GM12873 (cell line): ENCODE results near the gene C19orf85.

Source experiments
- TF ChIP-seq, protein P1 (sequence below): IDR thresholded peaks from 2 replicates; pipeline ENCODE4 v1.5.1; 2012; ENCODE audit warnings: low read depth, mild to moderate bottlenecking, moderate library complexity, low read length, control low read depth; ENCODE audit not compliant: insufficient read depth; ENCODE audit errors: missing control alignments

Gene C19orf85

DNA sequence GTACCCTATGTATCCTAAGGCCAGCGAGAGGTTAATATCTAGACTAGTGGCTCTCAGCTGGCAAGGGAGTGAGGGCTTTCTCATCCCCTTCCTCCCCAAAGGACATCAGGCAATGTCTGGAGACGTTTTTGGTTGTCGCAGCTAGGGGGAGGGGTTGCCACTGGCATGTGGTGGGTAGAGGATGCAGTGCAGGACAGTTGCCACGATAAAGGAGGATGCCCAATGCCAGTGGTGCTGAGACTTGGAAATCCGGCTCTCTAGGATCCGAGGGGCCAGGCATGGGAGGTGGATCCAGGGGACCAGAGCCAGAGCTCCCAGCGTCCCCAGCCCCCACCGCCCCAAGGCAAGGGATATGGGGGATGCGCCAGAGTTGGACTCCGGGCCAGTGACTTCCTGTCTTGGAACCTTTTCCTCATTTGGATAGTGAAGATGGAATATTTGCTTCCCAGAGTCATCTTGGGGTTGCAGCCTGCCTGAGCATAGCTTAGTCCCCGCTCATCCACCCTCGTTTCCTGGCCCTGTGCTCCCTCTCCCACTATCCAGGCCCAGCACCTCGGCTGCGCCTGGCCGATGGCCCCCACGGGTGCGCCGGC, 28.6 kb upstream of the C19orf85 start:
- TF ChIP-seq, protein P1, sequence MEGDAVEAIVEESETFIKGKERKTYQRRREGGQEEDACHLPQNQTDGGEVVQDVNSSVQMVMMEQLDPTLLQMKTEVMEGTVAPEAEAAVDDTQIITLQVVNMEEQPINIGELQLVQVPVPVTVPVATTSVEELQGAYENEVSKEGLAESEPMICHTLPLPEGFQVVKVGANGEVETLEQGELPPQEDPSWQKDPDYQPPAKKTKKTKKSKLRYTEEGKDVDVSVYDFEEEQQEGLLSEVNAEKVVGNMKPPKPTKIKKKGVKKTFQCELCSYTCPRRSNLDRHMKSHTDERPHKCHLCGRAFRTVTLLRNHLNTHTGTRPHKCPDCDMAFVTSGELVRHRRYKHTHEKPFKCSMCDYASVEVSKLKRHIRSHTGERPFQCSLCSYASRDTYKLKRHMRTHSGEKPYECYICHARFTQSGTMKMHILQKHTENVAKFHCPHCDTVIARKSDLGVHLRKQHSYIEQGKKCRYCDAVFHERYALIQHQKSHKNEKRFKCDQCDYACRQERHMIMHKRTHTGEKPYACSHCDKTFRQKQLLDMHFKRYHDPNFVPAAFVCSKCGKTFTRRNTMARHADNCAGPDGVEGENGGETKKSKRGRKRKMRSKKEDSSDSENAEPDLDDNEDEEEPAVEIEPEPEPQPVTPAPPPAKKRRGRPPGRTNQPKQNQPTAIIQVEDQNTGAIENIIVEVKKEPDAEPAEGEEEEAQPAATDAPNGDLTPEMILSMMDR, result no peak

DNA sequence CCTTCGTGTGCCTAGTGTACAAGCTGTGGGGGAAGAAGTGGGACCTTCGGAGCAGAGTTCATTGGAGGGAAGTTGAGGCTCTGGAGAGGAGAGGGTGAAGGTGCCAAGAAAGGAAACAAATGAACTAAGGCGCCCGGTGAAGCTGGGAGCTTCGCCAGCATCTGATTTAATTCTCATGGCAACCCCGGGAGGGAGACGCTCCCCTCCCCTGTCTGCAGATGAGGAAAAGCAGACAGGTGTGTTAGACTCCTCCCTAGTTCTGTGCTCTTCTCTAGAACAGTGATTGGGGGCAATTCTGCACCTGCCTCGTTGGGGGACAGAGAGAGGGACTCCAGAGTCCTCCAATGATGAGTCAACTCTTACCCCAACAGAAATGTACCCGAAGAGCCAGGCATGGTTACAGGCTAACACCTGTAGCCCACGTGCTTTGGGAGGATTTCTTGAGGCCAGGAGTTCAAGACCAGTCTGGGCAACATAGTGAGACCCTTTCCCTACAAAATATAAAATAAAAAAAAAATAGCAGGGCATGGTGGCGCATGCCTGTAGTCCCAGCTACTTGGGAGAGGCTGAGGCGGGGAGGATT, 27.9 kb upstream of the C19orf85 start:
- TF ChIP-seq, protein P1, result no peak

DNA sequence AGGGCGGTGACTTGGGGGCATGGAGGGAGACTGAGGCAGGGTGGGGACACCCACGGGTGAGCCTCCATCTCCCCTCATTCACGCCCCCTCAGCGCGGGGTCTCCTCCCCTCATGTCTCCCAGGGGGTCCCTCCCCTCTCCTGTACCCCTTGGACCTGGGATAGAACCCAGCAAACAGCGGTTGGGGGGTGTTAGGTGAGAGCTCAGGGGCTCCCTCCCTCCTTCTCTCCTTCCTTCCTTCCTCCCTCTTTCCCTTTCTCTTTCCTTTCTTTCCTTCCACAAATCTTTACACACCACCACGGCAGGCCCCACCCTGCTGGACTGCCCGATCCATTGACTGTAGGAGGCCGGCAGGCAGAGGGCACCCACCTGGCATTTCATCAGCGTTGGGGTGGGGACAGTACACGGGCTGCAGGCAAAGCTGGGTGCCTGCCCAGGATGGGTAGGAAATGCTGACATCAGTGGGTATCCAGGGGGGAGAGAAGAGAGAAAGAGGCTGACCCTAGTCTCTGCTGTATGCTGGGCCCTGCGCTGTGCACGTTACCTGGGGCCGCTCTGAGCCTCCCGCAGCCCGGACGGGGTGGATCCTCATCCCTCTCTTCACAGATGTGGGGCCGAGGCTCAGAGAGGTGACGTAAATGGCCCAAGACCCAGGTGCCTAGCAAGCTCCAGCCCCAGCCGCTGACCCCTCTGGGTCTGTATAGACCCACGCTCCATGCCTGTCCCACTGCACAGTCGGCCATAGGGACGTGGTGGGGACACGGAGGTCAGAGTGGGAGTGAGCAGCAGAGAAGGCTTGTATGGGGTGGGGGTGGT, 27.2 kb upstream of the C19orf85 start:
- TF ChIP-seq, protein P1, result no peak

DNA sequence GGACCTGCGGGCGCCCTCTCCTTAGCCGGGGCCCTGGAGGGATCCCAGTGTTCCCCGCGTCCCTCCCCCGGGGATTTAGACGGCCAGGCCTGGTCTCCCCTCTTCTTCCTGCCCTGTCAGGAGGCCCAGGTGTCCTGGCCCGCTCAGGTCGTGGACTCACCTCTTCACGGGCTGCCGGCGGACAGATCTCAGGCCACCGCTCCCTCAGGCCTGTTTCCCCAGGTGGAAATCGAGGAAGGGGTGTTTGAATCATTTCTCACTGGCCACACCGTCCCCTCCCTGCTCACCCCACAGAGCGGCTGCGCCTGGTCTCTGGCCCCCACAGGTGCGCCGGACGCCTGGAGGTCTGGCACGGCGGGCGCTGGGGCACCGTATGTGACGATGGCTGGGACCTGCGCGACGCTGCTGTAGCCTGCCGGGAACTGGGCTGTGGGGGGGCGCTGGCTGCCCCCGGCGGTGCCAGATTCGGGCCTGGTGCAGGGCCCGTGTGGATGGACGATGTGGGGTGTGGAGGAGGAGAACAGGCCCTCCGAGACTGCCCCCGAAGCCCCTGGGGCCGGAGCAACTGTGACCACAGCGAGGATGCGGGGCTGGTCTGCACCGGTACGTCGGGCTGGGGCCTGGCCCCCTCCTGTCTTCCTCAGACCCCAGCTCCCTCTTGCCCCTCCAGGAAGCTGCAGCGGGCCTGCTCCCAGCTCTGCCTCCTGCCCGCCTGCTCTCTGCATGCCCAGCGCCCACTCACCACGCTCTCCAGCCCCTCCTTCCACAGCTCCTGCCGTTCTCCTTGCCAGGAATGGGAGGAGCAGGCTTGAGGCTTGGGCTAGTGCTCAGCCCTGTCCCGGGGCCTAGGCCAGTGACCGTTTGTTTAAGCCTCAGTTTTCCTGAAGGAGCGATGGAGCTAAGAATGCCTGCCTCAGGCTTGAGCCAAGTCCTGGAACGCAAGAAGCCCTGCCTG, 26.2 kb upstream of the C19orf85 start:
- TF ChIP-seq, protein P1, result no peak

DNA sequence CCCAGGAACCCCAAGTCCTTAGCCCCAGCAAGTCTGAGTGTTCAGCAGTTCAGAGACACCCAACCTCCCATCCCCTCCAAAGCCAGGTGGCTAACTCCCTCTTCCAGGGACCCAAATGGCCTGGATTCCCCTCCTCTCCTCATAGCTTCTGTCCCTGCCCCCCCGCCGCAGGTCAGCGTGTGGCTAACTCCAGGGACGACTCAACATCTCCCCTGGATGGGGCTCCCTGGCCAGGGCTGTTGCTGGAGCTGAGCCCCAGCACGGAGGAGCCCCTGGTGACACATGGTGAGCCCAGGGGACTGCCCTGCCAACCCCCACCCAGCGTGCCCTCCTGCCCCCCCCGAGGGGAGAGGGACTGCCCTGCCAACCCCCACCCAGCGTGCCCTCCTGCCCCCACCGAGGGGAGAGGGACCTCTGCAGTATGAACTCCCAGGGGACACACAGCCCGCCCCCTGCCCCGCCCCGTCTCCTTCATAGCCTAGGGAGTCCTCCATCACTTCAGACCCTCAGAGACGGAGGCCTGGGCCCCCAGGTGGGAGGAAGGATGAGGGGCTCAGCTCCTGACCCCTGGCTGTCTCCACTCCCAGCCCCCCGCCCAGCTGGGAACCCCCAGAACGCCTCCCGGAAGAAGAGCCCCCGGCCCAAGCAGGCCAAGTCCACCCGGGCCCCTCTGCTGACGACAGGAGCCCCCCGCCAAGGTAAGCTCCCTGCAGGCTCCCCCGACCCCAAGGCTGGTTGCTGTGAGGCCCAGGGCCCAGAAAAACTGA, 25.3 kb upstream of the C19orf85 start:
- TF ChIP-seq, protein P1, result no peak

DNA sequence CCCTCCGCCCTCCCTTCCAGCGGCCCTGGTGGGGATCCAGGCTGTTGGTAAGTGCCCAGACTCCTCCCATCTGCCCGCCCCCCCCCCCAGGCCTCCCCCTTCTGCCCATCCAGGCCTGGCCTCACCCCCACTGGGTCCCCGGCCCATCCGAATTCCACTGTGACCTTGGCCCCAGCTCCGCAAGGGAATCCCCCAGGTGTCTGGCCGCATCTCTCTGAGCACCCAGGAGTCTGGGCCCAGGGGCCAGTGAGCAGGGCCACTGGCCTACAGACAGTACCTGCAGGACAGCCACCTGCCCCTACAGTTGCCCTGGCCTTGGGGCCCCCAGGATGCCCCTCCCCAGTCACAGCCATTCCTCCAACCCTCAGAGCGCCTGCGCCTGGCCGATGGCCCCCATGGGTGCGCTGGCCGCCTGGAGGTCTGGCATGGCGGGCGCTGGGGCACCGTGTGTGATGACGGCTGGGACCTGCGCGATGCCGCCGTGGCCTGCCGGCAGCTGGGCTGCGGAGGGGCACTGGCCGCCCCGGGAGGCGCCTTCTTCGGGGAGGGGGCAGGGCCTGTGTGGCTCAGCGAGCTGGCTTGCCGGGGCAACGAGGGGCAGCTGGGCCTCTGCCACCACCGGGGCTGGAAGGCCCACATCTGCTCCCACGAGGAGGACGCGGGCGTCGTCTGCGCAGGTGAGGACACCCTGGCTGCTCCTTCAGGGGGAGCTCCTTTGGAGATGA, 24.6 kb upstream of the C19orf85 start:
- TF ChIP-seq, protein P1, result no peak
